ACHN (cell line): ENCODE measurements around the gene SSR1.
"Not testable (repeated sequence)": the region's sequence is repeated elsewhere in the genome, so short reads cannot be mapped to it uniquely, and the experiment has no call there.

Experiments used
- DNase-seq: peaks from one replicate; pipeline ENCODE4 v3.0.0-alpha.2; 2015
- in situ Hi-C: cut with HindIII; loops from 2 replicates; pipeline ENCODE4 v1.10.0; 2017; ENCODE audit warnings: low sequenced_read_pairs, low pct_ligation_motif_present, low pct_unique_long_range_greater_than_20kb

Gene SSR1

DNA sequence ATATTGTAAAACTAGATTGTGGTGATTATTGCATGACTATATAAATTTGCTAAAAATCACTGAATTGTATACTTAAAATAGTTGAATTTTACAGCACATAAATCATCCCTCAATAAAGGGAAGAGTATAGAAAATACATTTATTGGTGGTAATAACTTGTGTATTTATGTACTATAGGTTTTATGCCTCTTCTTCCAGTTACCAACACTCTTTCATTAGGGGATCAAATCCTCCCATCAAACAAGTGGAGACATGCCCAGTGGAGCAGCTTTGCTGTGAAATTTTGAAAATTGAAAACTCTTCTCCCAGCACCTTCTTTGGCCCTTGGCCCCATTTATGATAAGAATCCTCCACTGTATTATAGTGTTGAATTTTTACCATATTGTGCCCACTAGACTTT lies 10.1 kb upstream of the SSR1 start:
- in situ Hi-C loops, result no loop called here
- DNase-seq, result no peak

- DNase-seq, in situ Hi-C loops: not testable (repeated sequence)
These were observed 8.9 kb upstream of the SSR1 start for GRCh38 chr6:7321866-7322265.

DNA sequence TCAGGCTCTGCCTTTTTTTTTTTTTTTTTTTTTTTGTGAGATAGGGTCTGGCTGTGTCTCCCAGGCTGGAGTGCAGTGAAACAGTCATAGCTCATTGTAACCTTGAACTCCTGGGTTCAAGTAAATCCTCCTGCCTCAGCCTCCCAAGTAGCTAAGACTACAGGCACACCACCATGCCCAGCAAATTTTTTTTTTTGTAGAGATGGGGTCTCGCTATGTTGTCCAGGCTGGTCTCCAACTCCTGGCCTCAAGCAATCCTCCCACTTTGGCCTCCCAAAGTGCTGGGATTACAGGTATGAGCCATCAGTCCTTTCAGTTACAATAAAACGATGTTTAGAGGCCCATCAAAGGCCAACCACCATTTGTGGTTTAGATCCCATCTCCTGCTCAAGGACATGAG lies 6.4 kb upstream of the SSR1 start:
- in situ Hi-C loops, DNase-seq: not testable (repeated sequence)

GRCh38 chr6:7317538-7317937 lies 4.5 kb upstream of the SSR1 start:
- in situ Hi-C loops, result no loop called here
- DNase-seq, result no peak

DNA sequence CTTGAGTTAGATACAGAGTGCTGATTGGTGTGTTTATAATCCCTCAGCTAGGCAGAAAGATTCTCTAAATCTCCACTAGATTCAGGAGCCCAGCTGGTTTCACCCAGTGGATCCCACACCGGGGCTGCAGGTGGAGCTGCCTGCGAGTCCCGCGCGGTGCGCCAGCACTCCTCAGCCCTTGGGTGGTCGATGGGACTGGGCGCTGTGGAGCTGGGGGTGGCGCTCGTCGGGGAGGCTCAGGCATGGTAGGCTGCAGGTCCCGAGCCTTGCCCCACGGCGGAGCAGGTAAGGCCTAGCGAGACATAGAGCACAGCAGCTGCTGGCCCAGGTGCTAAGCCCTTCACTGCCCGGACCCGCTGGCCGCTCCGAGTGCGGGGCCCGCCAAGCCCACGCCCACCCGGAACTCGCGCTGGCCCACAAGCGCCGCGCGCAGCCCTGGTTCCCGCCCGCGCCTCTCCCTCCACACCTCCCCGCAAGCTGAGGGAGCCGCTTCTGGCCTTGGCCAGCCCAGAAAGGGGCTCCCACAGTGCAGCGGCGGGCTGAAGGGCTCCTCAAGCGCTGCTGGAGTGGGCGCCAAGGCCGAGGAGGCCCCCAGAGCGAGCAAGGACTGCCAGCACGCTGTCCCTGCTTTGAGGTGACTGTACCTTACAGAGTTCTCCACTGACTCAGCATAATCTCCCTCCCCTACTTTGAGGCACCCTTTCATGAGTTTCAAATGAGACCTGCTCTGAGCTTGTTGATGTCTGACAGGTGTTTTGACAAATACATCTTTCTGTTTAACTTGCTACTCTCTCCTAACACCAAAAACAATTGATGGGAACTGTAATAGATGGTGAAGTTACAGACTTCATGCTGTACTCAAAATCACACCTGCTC lies 3.9 kb upstream of the SSR1 start:
- DNase-seq, result no peak
- in situ Hi-C loops, result no loop called here

- DNase-seq, result no peak
- in situ Hi-C loops, result no loop called here
These were observed 3.0 kb upstream of the SSR1 start for GRCh38 chr6:7315948-7316365.

GRCh38 chr6:7315087-7315947 lies 2.3 kb upstream of the SSR1 start:
- DNase-seq, in situ Hi-C loops: not testable (repeated sequence)

GRCh38 chr6:7314414-7314813 lies 1.4 kb upstream of the SSR1 start:
- in situ Hi-C loops, result no loop called here
- no peak for DNase-seq

- in situ Hi-C loops, result no loop called here
- DNase-seq, result no peak
These were observed 636 bp upstream of the SSR1 start for GRCh38 chr6:7313505-7314165.

- in situ Hi-C loops, result no loop called here
- no peak for DNase-seq
These were observed 933 bp downstream of the SSR1 start for GRCh38 chr6:7311917-7312615.

DNA sequence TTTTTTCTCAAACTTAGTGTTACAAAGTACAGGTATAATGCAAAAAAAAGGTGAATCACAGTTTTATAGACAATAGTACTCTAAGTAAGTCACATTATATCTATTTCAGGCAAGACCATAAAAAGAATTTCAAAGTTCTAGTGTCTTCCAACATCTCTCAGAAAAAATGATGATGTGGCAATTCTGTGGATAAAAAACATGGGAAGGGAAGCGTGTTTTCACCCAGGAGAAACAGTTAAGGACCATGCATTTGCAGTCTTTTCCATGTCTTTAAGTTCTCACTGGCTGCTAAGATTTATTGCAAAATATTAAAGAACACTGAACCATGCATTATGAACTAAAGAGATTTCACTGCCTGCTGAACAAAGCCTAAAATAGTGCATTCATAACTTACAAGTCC lies 1.8 kb downstream of the SSR1 start:
- in situ Hi-C loops, result no loop called here
- DNase-seq, result no peak

DNA sequence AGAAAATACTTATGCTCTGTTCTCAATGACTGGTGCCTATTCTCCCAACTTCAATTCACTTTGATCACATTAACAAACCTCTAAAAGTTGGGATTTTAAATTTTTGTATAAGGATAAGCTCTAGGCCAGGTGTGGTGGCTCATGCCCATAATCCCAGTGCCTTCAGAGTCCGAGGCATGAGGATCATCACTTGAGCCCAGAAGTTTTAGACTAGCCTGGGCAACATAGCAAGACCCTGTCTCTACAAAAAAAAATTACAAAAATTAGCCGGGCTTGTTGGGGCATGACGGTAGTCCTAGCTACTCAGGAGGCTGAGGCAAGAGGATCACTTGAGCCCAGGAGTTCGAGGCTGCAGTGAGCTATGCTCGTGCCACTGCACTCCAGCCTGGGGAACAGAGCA lies 3.9 kb downstream of the SSR1 start:
- DNase-seq, result no peak
- in situ Hi-C loops, result no loop called here

DNA sequence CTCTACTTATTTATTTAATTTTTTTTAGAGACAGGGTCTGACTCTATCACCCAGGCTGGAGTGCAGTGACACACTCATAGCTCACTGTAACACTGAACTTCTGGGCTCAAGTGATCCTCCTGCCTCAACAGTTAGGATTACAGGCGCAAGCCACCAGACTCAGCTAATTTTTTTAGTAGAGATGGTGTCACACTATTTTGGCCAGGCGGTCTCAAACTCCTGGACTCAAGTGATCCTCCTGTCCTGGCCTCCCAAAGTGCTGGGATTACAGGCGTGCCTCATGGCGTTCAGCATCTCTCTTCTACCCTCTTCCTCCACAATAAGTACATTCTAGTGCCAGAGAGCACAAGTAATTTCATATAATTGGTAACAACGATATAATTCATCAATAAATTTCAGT lies 5.5 kb downstream of the SSR1 start:
- in situ Hi-C loops, result no loop called here
- no peak for DNase-seq

GRCh38 chr6:7304821-7305220 lies 8.2 kb downstream of the SSR1 start:
- in situ Hi-C loops, result no loop called here
- no peak for DNase-seq

- no peak for DNase-seq
- in situ Hi-C loops, result no loop called here
These were observed 11.3 kb downstream of the SSR1 start for GRCh38 chr6:7301702-7302101.

- no peak for DNase-seq
- in situ Hi-C loops, result no loop called here
These were observed 12.1 kb downstream of the SSR1 start for GRCh38 chr6:7300926-7301325.

DNA sequence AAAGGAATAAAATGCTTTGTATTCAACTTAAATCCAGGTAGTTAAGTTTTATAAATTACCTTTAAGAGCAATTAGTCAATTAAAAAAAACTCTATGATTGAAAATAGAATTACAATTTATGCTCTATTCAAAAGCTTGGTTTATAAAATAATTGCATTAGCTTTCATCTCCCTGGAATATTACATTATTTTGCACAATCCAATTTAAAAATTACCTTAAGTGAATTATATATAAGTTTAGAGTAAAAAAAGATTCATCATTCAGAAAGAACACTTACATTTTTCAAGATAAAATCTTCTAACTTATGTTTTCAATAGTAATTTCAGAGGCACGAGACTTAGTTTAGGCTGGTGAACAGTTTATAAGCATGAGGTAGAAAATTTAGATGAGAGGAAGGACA lies 14.9 kb downstream of the SSR1 start:
- in situ Hi-C loops, result loop anchor here (25.0 kb wide), 1 partner anchor 289 kb away; the partner anchor contains the start of gene SNRNP48
- DNase-seq, result no peak

GRCh38 chr6:7296602-7297001 lies 16.4 kb downstream of the SSR1 start:
- DNase-seq, result no peak
- in situ Hi-C loops, result loop anchor here (25.0 kb wide), 1 partner anchor 291 kb away; the partner anchor contains the start of gene SNRNP48
